HG03571 (cell line): ENCODE data around the gene CCDC74A.
"Not testable (repeated sequence)": the region's sequence is repeated elsewhere in the genome, so short reads cannot be mapped to it uniquely, and the experiment has no call there.

Experiments
- ATAC-seq: cut with Tn5 transposase; IDR thresholded peaks from one replicate; pipeline ENCODE4 v1.9.1; 2021; ENCODE audit not compliant: unreplicated experiment

The CCDC74A gene

GRCh38 chr2:131527131-131528001 is at the start of gene CCDC74A:
TSS of gene CCDC74A (plus strand) at chr2:131527888. CDS start at chr2:131527971, 83 bp downstream.
- ATAC-seq, result peak; percentile 96

GRCh38 chr2:131478074-131478849 is 49.4 kb upstream of the CCDC74A start:
- not testable (repeated sequence) for ATAC-seq

- ATAC-seq, result not testable (repeated sequence)
These were observed 48.7 kb upstream of the CCDC74A start for GRCh38 chr2:131478850-131479461.

GRCh38 chr2:131480351-131480750 is 47.3 kb upstream of the CCDC74A start:
- not testable (repeated sequence) for ATAC-seq

GRCh38 chr2:131482506-131483155 is 45.1 kb upstream of the CCDC74A start:
- not testable (repeated sequence) for ATAC-seq

GRCh38 chr2:131483981-131484820 is 43.5 kb upstream of the CCDC74A start:
- not testable (repeated sequence) for ATAC-seq

GRCh38 chr2:131484906-131485460 is 42.7 kb upstream of the CCDC74A start:
- not testable (repeated sequence) for ATAC-seq

GRCh38 chr2:131486201-131486902 is 41.3 kb upstream of the CCDC74A start:
- not testable (repeated sequence) for ATAC-seq

GRCh38 chr2:131488306-131489205 is 39.1 kb upstream of the CCDC74A start:
- no peak for ATAC-seq

- not testable (repeated sequence) for ATAC-seq
These were observed 36.8 kb upstream of the CCDC74A start for GRCh38 chr2:131490616-131491468.

GRCh38 chr2:131491469-131491836 is 36.2 kb upstream of the CCDC74A start:
- ATAC-seq, result not testable (repeated sequence)

- peak; percentile 12 for ATAC-seq
These were observed 35.7 kb upstream of the CCDC74A start, which contains the start of gene MZT2A for GRCh38 chr2:131492015-131492417. TSS of gene MZT2A (minus strand) at chr2:131492397. CDS start at chr2:131492376, 21 bp downstream.

- ATAC-seq, result peak; percentile 67
These were observed 35.1 kb upstream of the CCDC74A start for GRCh38 chr2:131492418-131493198.

GRCh38 chr2:131493199-131493968 is 34.3 kb upstream of the CCDC74A start:
- peak; percentile 16 for ATAC-seq

GRCh38 chr2:131495506-131495905 is 32.2 kb upstream of the CCDC74A start:
- not testable (repeated sequence) for ATAC-seq
